H4 (cell line): Measurements from ENCODE around the gene SRF. TPM values are rescaled to one million over a fixed set of nuclear protein-coding genes. Genes with fewer than 3 reads are reported as not detected.

Source experiments
- DNase-seq: peaks from one replicate; pipeline ENCODE4 v3.0.0-alpha.2; 2015; ENCODE audit warnings: low spot score
- total RNA-seq: library from RNA; depleted of rRNA; stranded (reverse); fragments of >200 nt; shearing (Covaris generic); gene quantifications from 2 replicates; pipeline ENCODE4 v1.2.3, GENCODE V29; 2014; rRNA removed

The SRF gene
- total RNA-seq, 1 experiment from 2014 or later: 11.0 TPM

- no peak for DNase-seq
Observed at GRCh38 chr6:43216200-43216599, 45.1 kb downstream of the SRF start.

GRCh38 chr6:43217351-43217750 lies 46.3 kb downstream of the SRF start:
- DNase-seq: no peak

- no peak for DNase-seq
Observed at GRCh38 chr6:43219119-43219518, 48.0 kb downstream of the SRF start.

- no peak for DNase-seq
Observed at GRCh38 chr6:43219814-43220213, 48.7 kb downstream of the SRF start.

- no peak for DNase-seq
Observed at GRCh38 chr6:43220439-43220951, 49.4 kb downstream of the SRF start.

GRCh38 chr6:43221046-43221972 lies 50.2 kb downstream of the SRF start:
- DNase-seq: no peak

GRCh38 chr6:43222418-43223059 lies 51.5 kb downstream of the SRF start:
- no peak for DNase-seq

- no peak for DNase-seq
Observed at GRCh38 chr6:43223175-43223574, 52.1 kb downstream of the SRF start.

- peak; percentile 11 for DNase-seq
Observed at GRCh38 chr6:43226192-43226851, 55.3 kb downstream of the SRF start.

GRCh38 chr6:43228951-43229802 lies 58.1 kb downstream of the SRF start, which contains the start of gene DNPH1:
TSS of gene DNPH1 (minus strand) at chr6:43229481. CDS start at chr6:43229456, 25 bp downstream.
- peak; percentile 40 for DNase-seq

GRCh38 chr6:43229803-43230620 lies 58.9 kb downstream of the SRF start:
- DNase-seq: peak; percentile 8

GRCh38 chr6:43231053-43231452 lies 60.0 kb downstream of the SRF start:
- no peak for DNase-seq

Other genes starting within 250 kb of the SRF start
- 34.0 and 50.6 TPM in 2 replicates for gene CNPY3, start 241.8 kb upstream of the SRF start, total RNA-seq
- gene GNMT, start 210.5 kb upstream of the SRF start, total RNA-seq: not detected in 2 replicates
- gene PEX6, start 192.1 kb upstream of the SRF start, total RNA-seq: 39.2 and 45.8 TPM in 2 replicates
- gene PPP2R5D, start 186.7 kb upstream of the SRF start, total RNA-seq: 61.1 and 70.8 TPM in 2 replicates
- gene MEA1, start 157.3 kb upstream of the SRF start, total RNA-seq: 154 and 171 TPM in 2 replicates
- gene KLHDC3, start 157.0 kb upstream of the SRF start, total RNA-seq: 77.4 and 95.0 TPM in 2 replicates
- 204 and 205 TPM in 2 replicates for gene RRP36, start 149.6 kb upstream of the SRF start, total RNA-seq
- 12.8 and 13.2 TPM in 2 replicates for gene CUL7, start 117.4 kb upstream of the SRF start, total RNA-seq
- gene MRPL2, start 111.8 kb upstream of the SRF start, total RNA-seq: 53.7 and 63.2 TPM in 2 replicates
- 11.6 and 21.7 TPM in 2 replicates for gene KLC4, start 111.6 kb upstream of the SRF start, total RNA-seq
- 46.0 and 57.7 TPM in 2 replicates for gene PTK7, start 95.0 kb upstream of the SRF start, total RNA-seq
- 18.2 and 18.5 TPM in 2 replicates for gene CUL9, start 10.9 kb downstream of the SRF start, total RNA-seq
- 110 and 147 TPM in 2 replicates for gene DNPH1, start 58.2 kb downstream of the SRF start, total RNA-seq
- not detected in 2 replicates for gene TTBK1, start 72.2 kb downstream of the SRF start, total RNA-seq
- not detected in 2 replicates for gene SLC22A7, start 127.0 kb downstream of the SRF start, total RNA-seq
- gene CRIP3, start 137.6 kb downstream of the SRF start, total RNA-seq: not detected in 2 replicates
- 4.7 and 7.5 TPM in 2 replicates for gene ZNF318, start 198.4 kb downstream of the SRF start, total RNA-seq